Naive thymus-derived CD8-positive, alpha-beta T cell (primary cell): ENCODE results near the gene CADPS2. TPM values are rescaled to one million over a fixed set of nuclear protein-coding genes. Genes with fewer than 3 reads are reported as not detected.
"Not testable (repeated sequence)": the region's sequence is repeated elsewhere in the genome, so short reads cannot be mapped to it uniquely, and the experiment has no call there.

Experiments
- ATAC-seq, 2 donors: fragments of 150-1000 bp; cut with Tn5 transposase in 1 of 2; sonication (Bioruptor Pico), chemical (Tn5 transposase) in 1 of 2; 1 replicate in 1 of 2; 2 replicates in 1 of 2; pipeline ENCODE4 v1.10.0; 2021; ENCODE audit warnings: mild to moderate bottlenecking in 2 of 2, moderate library complexity in 2 of 2
- POLR2A ChIA-PET: fragments of 350-600 bp; sonication (Branson Sonifier 250); formaldehyde crosslinking; loops from one replicate; lab custom pipeline; 2021; ENCODE audit warnings: antibody characterized with exemption; lab: Charles Lee
- DNase-seq, 10 donors: peaks; one replicate each; pipeline versions ENCODE4 v3.0.0 to v3.0.0-alpha.2; 2020 to 2022
- H3K27ac Mint-ChIP-seq, 10 donors: one replicate each; pipeline ENCODE4 v1.8.0; 2020 to 2022; ENCODE audit warnings: mild to moderate bottlenecking in 10 of 10, mixed read lengths in 10 of 10, moderate library complexity in 4 of 10, inconsistent platforms in 1 of 10
- H3K27me3 Mint-ChIP-seq, 5 donors: one replicate each; pipeline ENCODE4 v1.8.0; 2021 to 2022; ENCODE audit warnings: mixed read lengths in 5 of 5
- H3K36me3 Mint-ChIP-seq, 3 donors: one replicate each; pipeline ENCODE4 v1.8.0; 2020 to 2022; ENCODE audit warnings: mixed read lengths in 3 of 3, mild to moderate bottlenecking in 2 of 3, inconsistent platforms in 1 of 3
- H3K4me1 Mint-ChIP-seq, 4 donors: one replicate each; pipeline ENCODE4 v1.8.0; 2021 to 2022; ENCODE audit warnings: mixed read lengths in 4 of 4
- H3K4me3 Mint-ChIP-seq, 10 donors: one replicate each; pipeline ENCODE4 v1.8.0; 2020 to 2022; ENCODE audit warnings: mild to moderate bottlenecking in 10 of 10, mixed read lengths in 10 of 10, moderate library complexity in 6 of 10, inconsistent platforms in 1 of 10
- H3K9me3 Mint-ChIP-seq, 9 donors: one replicate each; pipeline ENCODE4 v1.8.0; 2020 to 2022; ENCODE audit warnings: mixed read lengths in 9 of 9, mild to moderate bottlenecking in 3 of 9, inconsistent platforms in 1 of 9, moderate library complexity in 1 of 9
- polyA plus RNA-seq, 3 donors: library from polyadenylated mRNA; unstranded; fragments of 300-500 nt; fragmentation: Illumina TruSeq; gene quantifications; one replicate each; pipeline ENCODE4 v1.2.3, GENCODE V29; 2021
- total RNA-seq, 8 experiments: library from RNA in 2 of 8; stranded (reverse) in 2 of 8; gene quantifications; one replicate each; pipeline ENCODE4 v1.2.3 and lab custom pipeline; 2021 to 2026

The CADPS2 gene
- total and polyA plus RNA-seq, 5 experiments from 2014 or later, result not detected

DNA sequence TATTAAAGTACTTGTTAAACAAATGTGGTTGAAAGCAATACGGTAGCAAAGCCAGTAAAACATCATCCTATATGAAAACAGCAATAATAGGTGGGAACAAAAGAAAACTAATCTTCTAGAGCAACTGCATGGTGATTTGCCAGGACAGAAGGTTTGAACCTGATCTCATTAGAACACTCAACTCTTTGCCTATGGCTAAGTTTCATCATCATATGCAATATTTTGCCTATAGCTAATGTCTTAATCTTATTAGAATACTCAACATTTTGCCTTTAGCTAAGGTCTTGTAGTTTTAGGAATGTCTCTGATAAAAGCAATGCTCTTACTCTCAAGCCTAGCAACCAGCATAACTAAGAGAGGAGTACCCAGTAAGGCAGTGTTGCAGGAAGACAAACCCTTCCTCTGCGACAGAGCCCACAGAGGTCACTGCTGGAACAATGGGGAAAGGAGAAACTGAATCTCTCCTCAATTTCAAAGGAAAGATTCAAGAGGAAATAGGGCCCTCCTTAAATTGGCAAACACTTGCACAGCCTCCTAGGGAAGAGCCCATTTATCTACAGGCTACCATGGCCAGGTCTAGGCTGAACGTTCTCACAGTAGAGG is 38.3 kb downstream of the CADPS2 start:
- peaks cover 0 to 33% (median 8%) of the 10 kb centered on the region in 9 donors for H3K9me3 Mint-ChIP-seq
- POLR2A ChIA-PET, result no interaction called here
- DNase-seq (no peak), ATAC-seq (no peak)
- H3K4me3 Mint-ChIP-seq, result no peak overlapping the region
- no peaks in the 10 kb centered on the region for H3K27me3 Mint-ChIP-seq
- no peaks in the 10 kb centered on the region for H3K36me3 Mint-ChIP-seq
- H3K4me1 Mint-ChIP-seq, result no peaks in the 10 kb centered on the region
- no peak overlapping the region for H3K27ac Mint-ChIP-seq

DNA sequence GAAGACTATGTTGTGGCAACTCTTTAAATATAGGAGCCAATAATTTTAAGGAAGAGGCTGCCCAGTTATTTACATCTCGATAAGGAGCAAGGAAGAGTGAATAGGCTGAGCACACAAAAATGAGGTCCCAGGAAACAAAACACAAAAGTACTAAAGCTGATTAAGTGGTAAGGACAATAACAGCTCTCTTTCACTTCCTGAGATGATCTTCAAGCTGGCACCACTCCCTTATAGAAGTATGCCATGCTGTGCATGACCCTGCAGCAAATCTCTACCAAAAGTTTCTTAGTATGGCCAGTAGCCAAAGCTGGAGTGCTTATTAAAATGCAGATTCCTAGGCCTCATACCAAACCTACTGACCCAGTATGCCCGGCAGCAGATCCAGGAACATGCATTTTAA is 39.7 kb downstream of the CADPS2 start:
- POLR2A ChIA-PET, result no interaction called here
- Mint-ChIP-seq H3K36me3 (no peaks in the 10 kb centered on the region), H3K27me3 (no peaks in the 10 kb centered on the region), H3K4me3 (no peak overlapping the region), H3K9me3 (peaks cover 0 to 26% (median 6%) of the 10 kb centered on the region in 9 donors), H3K4me1 (no peaks in the 10 kb centered on the region), H3K27ac (no peak overlapping the region)
- DNase-seq, result no peak
- no peak for ATAC-seq

DNA sequence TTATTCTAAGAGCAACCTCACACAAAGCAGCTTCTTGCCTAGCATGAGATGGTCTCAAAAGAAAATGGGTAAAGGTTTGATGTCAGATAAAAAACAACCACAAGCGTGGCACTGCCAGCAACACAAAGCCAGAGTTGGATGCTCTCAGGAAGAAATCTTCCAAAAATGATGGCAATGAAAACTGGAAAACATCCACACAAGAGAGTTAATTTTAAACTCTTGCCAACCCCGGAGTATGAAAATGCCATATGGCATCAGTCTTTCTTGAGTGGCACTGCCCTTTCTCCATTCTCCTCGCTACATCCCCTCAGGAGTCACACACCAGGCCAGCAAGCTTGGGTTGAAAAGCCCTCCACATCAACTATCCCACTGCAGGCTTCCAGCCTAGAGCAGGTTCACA is 41.0 kb downstream of the CADPS2 start:
- Mint-ChIP-seq H3K9me3 (peaks cover 0 to 21% (median 5%) of the 10 kb centered on the region in 9 donors), H3K36me3 (no peaks in the 10 kb centered on the region), H3K27ac (no peak overlapping the region), H3K4me1 (no peaks in the 10 kb centered on the region), H3K27me3 (no peaks in the 10 kb centered on the region), H3K4me3 (no peak overlapping the region)
- DNase-seq (no peak), ATAC-seq (no peak)
- POLR2A ChIA-PET, result no interaction called here

DNA sequence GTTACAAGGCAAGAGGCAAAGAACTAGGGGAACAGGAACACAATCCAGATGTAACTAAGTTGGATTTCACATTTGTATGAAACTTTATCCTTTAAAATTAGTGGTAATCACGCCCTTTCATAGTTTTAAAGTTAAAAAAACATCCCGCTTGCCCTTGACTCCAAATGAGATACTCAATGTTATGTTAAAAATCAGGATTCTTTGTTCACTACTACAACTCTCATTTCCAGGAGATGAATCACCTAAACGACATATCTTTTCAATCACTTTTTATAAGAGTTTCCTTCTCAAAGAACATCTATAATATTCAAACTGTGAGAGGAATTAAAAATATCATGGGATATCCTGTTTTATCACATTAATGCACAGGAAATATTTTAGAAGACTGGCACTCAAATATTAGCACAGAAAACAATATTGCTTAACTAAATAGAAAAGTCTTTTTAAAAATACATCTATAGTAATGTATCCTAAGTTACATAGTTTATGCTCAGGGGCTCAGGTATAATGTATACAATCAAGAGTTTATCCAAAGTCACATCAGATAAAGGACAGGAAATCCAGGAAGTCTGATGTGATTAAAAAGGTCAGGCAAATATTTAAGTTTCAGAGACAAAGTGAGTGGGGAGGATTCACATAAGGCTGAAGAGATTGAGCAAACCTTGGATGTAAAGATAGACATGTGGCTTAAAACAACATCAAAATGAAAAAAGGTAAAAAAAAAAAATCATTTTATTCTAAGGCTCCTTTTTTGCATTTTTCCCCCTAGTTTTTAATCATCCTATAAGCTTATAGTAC is 41.9 kb downstream of the CADPS2 start:
- peaks cover 0 to 21% (median 5%) of the 10 kb centered on the region in 9 donors for H3K9me3 Mint-ChIP-seq
- no peaks in the 10 kb centered on the region for H3K4me1 Mint-ChIP-seq
- no peak overlapping the region for H3K27ac Mint-ChIP-seq
- H3K27me3 Mint-ChIP-seq, result no peaks in the 10 kb centered on the region
- no peaks in the 10 kb centered on the region for H3K36me3 Mint-ChIP-seq
- POLR2A ChIA-PET, result no interaction called here
- DNase-seq, result no peak
- no peak overlapping the region for H3K4me3 Mint-ChIP-seq
- ATAC-seq, result no peak

DNA sequence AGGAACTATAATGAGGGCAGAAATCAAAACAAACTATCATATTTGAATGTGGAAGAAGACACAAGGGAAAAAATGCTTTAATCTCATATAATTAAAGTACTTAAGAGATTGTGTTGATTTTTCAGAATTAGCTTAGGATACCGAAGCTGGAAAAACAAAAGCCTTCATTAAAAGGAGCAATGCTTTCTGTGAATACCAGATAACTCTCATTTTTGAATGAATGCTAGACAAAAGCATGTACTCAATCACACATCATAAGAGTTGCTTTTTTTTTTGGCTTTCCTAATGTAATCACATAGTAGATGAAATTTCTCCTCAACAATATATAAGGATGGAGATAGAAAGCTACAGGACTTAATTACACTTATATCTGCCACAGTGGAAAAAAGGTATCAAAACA is 43.3 kb downstream of the CADPS2 start:
- POLR2A ChIA-PET, result no interaction called here
- H3K4me1 Mint-ChIP-seq, result no peaks in the 10 kb centered on the region
- no peak overlapping the region for H3K27ac Mint-ChIP-seq
- no peak for ATAC-seq
- H3K27me3 Mint-ChIP-seq, result no peaks in the 10 kb centered on the region
- DNase-seq, result no peak
- peaks cover 0 to 21% (median 5%) of the 10 kb centered on the region in 9 donors for H3K9me3 Mint-ChIP-seq
- H3K4me3 Mint-ChIP-seq, result no peak overlapping the region
- no peaks in the 10 kb centered on the region for H3K36me3 Mint-ChIP-seq

DNA sequence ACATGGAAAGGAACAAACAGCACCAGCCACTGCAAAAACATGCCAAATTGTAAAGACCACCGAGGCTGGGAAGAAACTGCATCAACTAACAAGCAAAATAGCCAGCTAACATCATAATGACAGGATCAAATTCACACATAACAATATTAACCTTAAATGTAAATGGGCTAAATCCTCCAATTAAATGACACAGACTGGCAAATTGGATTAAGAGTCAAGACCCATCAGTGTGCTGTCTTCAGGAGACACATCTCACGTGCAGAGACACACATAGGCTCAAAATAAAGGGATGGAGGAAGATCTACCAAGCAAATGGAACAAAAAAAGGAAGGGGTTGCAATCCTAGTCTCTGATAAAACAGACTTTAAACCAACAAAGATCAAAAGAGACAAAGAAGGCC is 50.0 kb downstream of the CADPS2 start:
- H3K27ac Mint-ChIP-seq, DNase-seq, H3K4me1 Mint-ChIP-seq, H3K27me3 Mint-ChIP-seq, H3K4me3 Mint-ChIP-seq, H3K36me3 Mint-ChIP-seq, POLR2A ChIA-PET, ATAC-seq: not testable (repeated sequence)
- H3K9me3 Mint-ChIP-seq, result peaks cover 2 to 30% (median 6%) of the 10 kb centered on the region in 9 donors

DNA sequence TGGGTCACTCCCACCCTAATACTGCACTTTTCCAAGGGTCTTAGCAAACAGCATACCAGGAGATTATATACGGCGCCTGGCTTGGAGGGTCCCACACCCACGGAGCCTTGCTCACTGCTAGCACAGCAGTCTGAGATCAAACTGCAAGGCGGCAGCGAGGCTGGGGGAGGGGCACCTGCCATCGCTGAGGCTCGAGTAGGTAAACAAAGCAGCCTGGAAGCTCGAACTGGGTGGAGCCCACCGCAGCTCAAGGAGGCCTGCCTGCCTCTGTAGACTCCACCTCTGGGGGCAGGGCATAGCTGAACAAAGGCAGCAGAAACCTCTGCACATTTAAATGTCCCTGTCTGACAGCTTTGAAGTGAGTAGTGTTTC is 51.7 kb downstream of the CADPS2 start:
- H3K27me3 Mint-ChIP-seq, H3K4me1 Mint-ChIP-seq, ATAC-seq, H3K4me3 Mint-ChIP-seq, POLR2A ChIA-PET, H3K36me3 Mint-ChIP-seq, H3K27ac Mint-ChIP-seq, DNase-seq: not testable (repeated sequence)
- peaks cover 0 to 28% (median 6%) of the 10 kb centered on the region in 9 donors for H3K9me3 Mint-ChIP-seq

DNA sequence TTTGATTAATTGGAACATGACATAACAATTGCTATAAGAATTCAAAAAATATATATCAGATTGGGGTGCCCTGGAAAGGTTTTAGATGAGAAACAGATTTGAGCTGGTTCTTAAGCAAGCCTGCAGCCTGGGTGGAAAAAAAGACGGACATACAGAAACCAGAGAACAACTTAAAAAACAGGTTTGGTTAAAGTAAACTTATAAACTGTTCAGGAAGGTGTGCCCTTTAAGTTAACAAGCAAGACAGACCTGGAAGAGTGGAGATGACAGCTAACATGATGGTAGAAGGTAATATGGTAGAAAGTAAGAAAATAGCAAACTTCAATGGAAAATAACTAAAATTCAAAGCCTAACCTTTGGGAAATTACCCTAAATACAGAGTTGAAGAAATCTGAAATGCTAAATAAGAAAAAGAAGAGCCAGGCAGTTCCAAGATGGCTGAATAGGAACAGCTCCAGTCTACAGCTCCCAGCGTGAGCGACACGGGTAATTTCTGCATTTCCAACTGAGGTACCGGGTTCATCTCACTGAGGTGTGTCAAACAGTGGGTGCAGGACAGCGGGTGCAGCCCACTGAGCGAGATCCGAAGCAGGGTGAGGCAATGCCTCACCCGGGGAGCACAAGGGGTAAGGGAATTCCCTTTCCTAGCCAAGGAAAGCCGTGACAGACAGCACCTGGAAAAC is 52.2 kb downstream of the CADPS2 start:
- POLR2A ChIA-PET, result no interaction called here
- DNase-seq (no peak), ATAC-seq (no peak)
- Mint-ChIP-seq H3K4me1 (no peaks in the 10 kb centered on the region), H3K27ac (no peak overlapping the region), H3K27me3 (no peaks in the 10 kb centered on the region), H3K36me3 (peaks cover 0 to 3% (median 0%) of the 10 kb centered on the region in 3 donors), H3K9me3 (peaks cover 0 to 28% (median 6%) of the 10 kb centered on the region in 9 donors), H3K4me3 (no peak overlapping the region)

DNA sequence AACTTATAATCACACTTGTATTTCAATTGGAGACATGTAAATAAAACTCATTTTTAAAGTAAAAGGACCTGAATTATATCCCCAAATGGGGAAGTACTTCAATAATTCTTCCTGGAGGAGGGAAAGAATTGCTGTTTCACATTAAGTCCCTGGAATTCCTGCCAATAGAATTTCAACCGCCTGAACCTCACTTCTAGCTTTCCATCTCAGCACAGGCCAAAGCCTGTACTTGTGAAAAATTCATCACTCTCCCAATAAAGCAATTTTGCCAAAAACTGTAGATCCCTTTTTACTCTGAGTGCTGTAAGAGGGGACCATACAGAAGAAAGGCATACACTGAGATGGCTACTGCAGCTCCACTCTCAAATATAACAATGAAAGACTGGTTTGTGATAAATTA is 54.8 kb downstream of the CADPS2 start:
- Mint-ChIP-seq H3K9me3 (peaks cover 0 to 14% (median 4%) of the 10 kb centered on the region in 9 donors), H3K27ac (no peak overlapping the region), H3K27me3 (no peaks in the 10 kb centered on the region), H3K4me1 (no peaks in the 10 kb centered on the region), H3K4me3 (no peak overlapping the region), H3K36me3 (peaks cover 0 to 3% (median 0%) of the 10 kb centered on the region in 3 donors)
- ATAC-seq, result no peak
- no peak for DNase-seq
- POLR2A ChIA-PET, result no interaction called here

DNA sequence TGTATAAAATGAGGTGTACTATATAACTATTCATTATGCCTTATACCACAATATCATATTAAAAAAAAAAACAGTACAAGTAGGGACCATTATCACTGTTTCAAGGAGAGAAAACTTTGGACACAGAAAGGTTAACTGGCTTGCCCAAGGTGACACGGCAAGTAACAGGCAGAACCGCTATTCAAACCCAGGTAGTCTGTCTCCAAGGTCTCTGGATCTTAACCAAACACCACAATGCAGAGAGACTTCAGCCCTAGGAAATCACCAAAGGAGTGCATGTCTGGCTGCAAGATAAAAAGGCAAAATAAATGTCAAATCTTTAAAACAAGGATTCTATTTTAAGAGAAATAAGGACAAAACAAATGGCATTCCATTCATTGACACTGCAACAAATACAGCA is 56.3 kb downstream of the CADPS2 start:
- peaks cover 0 to 6% (median 4%) of the 10 kb centered on the region in 9 donors for H3K9me3 Mint-ChIP-seq
- H3K36me3 Mint-ChIP-seq, result peaks cover 0 to 3% (median 0%) of the 10 kb centered on the region in 3 donors
- H3K27ac Mint-ChIP-seq, result no peak overlapping the region
- no peaks in the 10 kb centered on the region for H3K27me3 Mint-ChIP-seq
- DNase-seq, result no peak
- no peak overlapping the region for H3K4me3 Mint-ChIP-seq
- no peak for ATAC-seq
- no peaks in the 10 kb centered on the region for H3K4me1 Mint-ChIP-seq
- POLR2A ChIA-PET, result no interaction called here

DNA sequence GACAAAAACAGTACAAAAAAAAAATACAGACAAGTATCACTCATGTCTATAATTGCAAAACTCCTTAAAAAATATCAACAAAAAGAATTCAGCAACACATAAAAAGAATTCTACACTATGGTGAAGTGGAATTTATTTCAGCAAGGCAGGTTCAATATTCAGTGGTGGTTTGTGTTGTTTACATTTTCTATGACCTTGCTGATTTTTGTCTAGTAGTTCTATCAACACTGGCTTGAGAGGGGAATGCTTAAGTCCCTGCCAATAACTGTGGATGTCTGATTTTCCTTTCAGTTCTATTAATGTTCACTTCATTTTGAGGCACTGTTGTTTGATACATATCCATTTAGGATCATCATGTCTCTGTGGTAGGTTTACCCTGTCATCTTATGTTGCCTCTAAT is 58.5 kb downstream of the CADPS2 start:
- no peaks in the 10 kb centered on the region for H3K4me1 Mint-ChIP-seq
- DNase-seq (no peak), ATAC-seq (no peak)
- H3K9me3 Mint-ChIP-seq, result peaks cover 0 to 10% (median 0%) of the 10 kb centered on the region in 9 donors
- H3K27me3 Mint-ChIP-seq, result no peaks in the 10 kb centered on the region
- POLR2A ChIA-PET, result no interaction called here
- H3K36me3 Mint-ChIP-seq, result no peaks in the 10 kb centered on the region
- H3K27ac Mint-ChIP-seq, result no peak overlapping the region
- H3K4me3 Mint-ChIP-seq, result no peak overlapping the region

DNA sequence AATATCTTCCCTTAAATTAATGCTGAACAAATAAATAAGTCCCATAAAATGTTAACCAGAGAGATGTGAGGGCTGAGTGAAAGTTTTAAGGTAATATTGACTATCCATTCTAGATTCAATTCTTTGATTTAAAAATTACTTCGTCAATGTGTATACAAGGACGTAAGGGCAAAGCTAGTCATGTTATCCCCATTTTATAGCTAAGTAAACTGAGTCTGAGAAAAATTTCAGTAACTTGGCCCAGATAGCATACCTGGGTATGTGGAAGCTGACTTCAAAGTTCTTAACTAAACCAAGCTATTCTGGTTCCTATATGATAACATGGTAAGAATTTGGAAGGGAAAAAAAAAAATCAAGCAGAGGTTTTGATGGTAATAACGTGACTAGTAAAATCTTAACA is 72.4 kb downstream of the CADPS2 start:
- POLR2A ChIA-PET, result no interaction called here

DNA sequence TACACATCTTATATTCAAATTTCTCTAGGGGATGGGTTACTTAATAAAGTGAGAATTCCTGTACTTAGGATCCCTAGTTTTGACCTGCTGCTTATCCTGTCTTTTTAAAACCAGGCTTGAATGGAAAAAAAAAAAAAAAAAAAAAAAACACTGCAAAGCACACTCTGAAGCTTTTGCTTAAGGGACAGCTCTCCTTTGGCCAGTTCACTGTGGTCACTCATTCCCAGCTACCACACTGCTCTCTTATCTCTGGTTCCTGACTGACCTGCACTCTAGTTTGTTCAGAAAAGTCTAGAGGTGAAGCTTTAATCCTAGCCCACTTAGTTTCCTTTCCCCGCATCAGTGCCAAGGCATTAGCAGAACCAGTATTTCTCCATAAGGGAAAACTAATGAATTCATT is 82.4 kb downstream of the CADPS2 start:
- H3K36me3 Mint-ChIP-seq, result no peaks in the 10 kb centered on the region
- H3K27ac Mint-ChIP-seq, result no peak overlapping the region
- no peak for DNase-seq
- no peaks in the 10 kb centered on the region for H3K4me1 Mint-ChIP-seq
- H3K27me3 Mint-ChIP-seq, result no peaks in the 10 kb centered on the region
- no peak for ATAC-seq
- POLR2A ChIA-PET, result no interaction called here
- H3K4me3 Mint-ChIP-seq, result no peak overlapping the region
- H3K9me3 Mint-ChIP-seq, result peaks cover 0 to 5% (median 0%) of the 10 kb centered on the region in 9 donors

More for the DNA sequence above, 72.4 kb downstream of the CADPS2 start:
- H3K9me3 Mint-ChIP-seq, result peaks cover 0 to 52% (median 6%) of the 10 kb centered on the region in 9 donors
- no peak overlapping the region for H3K27ac Mint-ChIP-seq
- DNase-seq (no peak), ATAC-seq (no peak)
- H3K36me3 Mint-ChIP-seq, result no peaks in the 10 kb centered on the region
- H3K4me1 Mint-ChIP-seq, result no peaks in the 10 kb centered on the region
- H3K4me3 Mint-ChIP-seq, result no peak overlapping the region
- no peaks in the 10 kb centered on the region for H3K27me3 Mint-ChIP-seq
